GM23338 (cell line): ENCODE results near the gene GARS1. TPM values are rescaled to one million over a fixed set of nuclear protein-coding genes. Genes with fewer than 3 reads are reported as not detected.

Source experiments
- ATAC-seq: fragments of 200-7000 bp; cut with Tn5 transposase; 3 replicates; pipeline ENCODE4 v1.9.1; 2020
- DNase-seq: peaks from one replicate; pipeline ENCODE4 v3.0.0-alpha.2; 2015; ENCODE audit warnings: low spot score
- H2AFZ ChIP-seq: fragments of 200-600 bp; sonication (generic); 2 replicates; pipeline ENCODE4 v1.8.0; 2016; ENCODE audit warnings: antibody characterized with exemption, mild to moderate bottlenecking, moderate library complexity
- H3F3A ChIP-seq: fragments of 200-600 bp; sonication (generic); replicated peaks from 2 replicates; pipeline ENCODE4 v1.8.0; 2017; ENCODE audit warnings: antibody characterized with exemption, mixed run types, low read depth
- H3K27ac ChIP-seq: fragments of 200-600 bp; sonication (generic); 2 replicates; pipeline ENCODE4 v1.6.1; 2016; ENCODE audit warnings: low read depth
- H3K27me3 ChIP-seq: fragments of 200-600 bp; sonication (generic); 2 replicates; pipeline ENCODE4 v1.8.0; 2016; ENCODE audit warnings: mild to moderate bottlenecking, mixed run types, moderate library complexity; ENCODE audit not compliant: insufficient read depth
- H3K36me3 ChIP-seq: fragments of 200-600 bp; sonication (generic); 2 replicates; pipeline ENCODE4 v1.8.0; 2016; ENCODE audit warnings: mild to moderate bottlenecking; ENCODE audit not compliant: insufficient read depth
- H3K4me1 ChIP-seq: fragments of 200-600 bp; sonication (generic); 2 replicates; pipeline ENCODE4 v1.8.0; 2016; ENCODE audit warnings: mild to moderate bottlenecking, moderate library complexity; ENCODE audit not compliant: insufficient read depth
- H3K4me2 ChIP-seq: fragments of 200-600 bp; sonication (generic); 2 replicates; pipeline ENCODE4 v1.7.1; 2017; ENCODE audit warnings: mixed run types
- H3K4me3 ChIP-seq: fragments of 200-600 bp; sonication (generic); 2 replicates; pipeline ENCODE4 v1.6.1; 2016; ENCODE audit warnings: mixed run types
- H3K79me2 ChIP-seq: fragments of 200-600 bp; sonication (generic); replicated peaks from 2 replicates; pipeline ENCODE4 v1.8.0; 2017; ENCODE audit warnings: mild to moderate bottlenecking; ENCODE audit not compliant: insufficient read depth
- H3K9me2 ChIP-seq: fragments of 200-600 bp; sonication (generic); 2 replicates; pipeline ENCODE4 v1.8.0; 2017; ENCODE audit not compliant: insufficient read depth
- H4K20me1 ChIP-seq: fragments of 200-600 bp; sonication (generic); replicated peaks from 2 replicates; pipeline ENCODE4 v1.8.0; 2017; ENCODE audit warnings: mild to moderate bottlenecking; ENCODE audit not compliant: insufficient read depth
- H3K27ac Mint-ChIP-seq: 2 replicates; pipeline ENCODE4 v1.8.0; 2020; ENCODE audit warnings: inconsistent platforms, mild to moderate bottlenecking, moderate library complexity, mixed read lengths
- H3K27me3 Mint-ChIP-seq: 3 replicates; pipeline ENCODE4 v1.8.0; 2022; ENCODE audit warnings: low read depth, mild to moderate bottlenecking, moderate library complexity, mixed read lengths, inconsistent platforms; ENCODE audit not compliant: insufficient read depth, poor library complexity
- H3K36me3 Mint-ChIP-seq: 3 replicates; pipeline ENCODE4 v1.8.0; 2021; ENCODE audit warnings: low read depth, mild to moderate bottlenecking, inconsistent platforms, moderate library complexity, mixed read lengths
- H3K4me1 Mint-ChIP-seq: 3 replicates; pipeline ENCODE4 v1.8.0; 2020; ENCODE audit warnings: mild to moderate bottlenecking, inconsistent platforms, mixed read lengths
- H3K4me3 Mint-ChIP-seq: 3 replicates; pipeline ENCODE4 v1.8.0; 2021; ENCODE audit warnings: moderate library complexity, mild to moderate bottlenecking, inconsistent platforms, mixed read lengths
- H3K9me3 Mint-ChIP-seq: 3 replicates; pipeline ENCODE4 v1.8.0; 2020; ENCODE audit warnings: moderate library complexity, mild to moderate bottlenecking, inconsistent platforms, mixed read lengths
- CREB1 ChIP-seq: fragments of 250-450 bp; sonication (Bioruptor Pico); IDR thresholded peaks from 2 replicates; pipeline ENCODE4 v1.5.0; 2020; ENCODE audit warnings: low read depth, mild to moderate bottlenecking, moderate library complexity
- EZH2 ChIP-seq: fragments of 200-600 bp; sonication (generic); IDR thresholded peaks from one replicate; pipeline ENCODE4 v1.8.0; 2017; ENCODE audit warnings: antibody characterized with exemption, mild to moderate bottlenecking, low read depth; ENCODE audit not compliant: unreplicated experiment
- EZH2phosphoT487 ChIP-seq: fragments of 200-600 bp; sonication (generic); IDR thresholded peaks from one replicate; pipeline ENCODE4 v1.8.1; 2018; ENCODE audit warnings: antibody characterized with exemption; ENCODE audit not compliant: unreplicated experiment
- JUNB ChIP-seq: IDR thresholded peaks from one replicate; pipeline ENCODE4 v1.6.1; 2016; ENCODE audit warnings: antibody characterized with exemption; ENCODE audit not compliant: unreplicated experiment
- NANOG ChIP-seq: IDR thresholded peaks from 2 replicates; pipeline ENCODE4 v1.6.1; 2016; ENCODE audit warnings: antibody characterized with exemption, borderline replicate concordance
- POLR2AphosphoS5 ChIP-seq: IDR thresholded peaks from 2 replicates; pipeline ENCODE4 v1.6.1; 2016; ENCODE audit warnings: antibody characterized with exemption, low read depth
- REST ChIP-seq: IDR thresholded peaks from one replicate; pipeline ENCODE4 v1.6.1; 2018; ENCODE audit warnings: antibody characterized with exemption; ENCODE audit not compliant: unreplicated experiment
- STAT1 ChIP-seq: IDR thresholded peaks from one replicate; pipeline ENCODE4 v1.6.1; 2016; ENCODE audit warnings: antibody characterized with exemption; ENCODE audit not compliant: unreplicated experiment
- ZNF114 ChIP-seq: fragments of 250-450 bp; sonication (Bioruptor Pico); IDR thresholded peaks from 2 replicates; pipeline ENCODE4 v1.5.0; 2020; ENCODE audit warnings: mild to moderate bottlenecking, moderate library complexity
- ZNF331 ChIP-seq: fragments of 250-450 bp; sonication (Bioruptor Pico); IDR thresholded peaks from 2 replicates; pipeline ENCODE4 v1.5.0; 2020; ENCODE audit warnings: low read depth, mild to moderate bottlenecking, moderate library complexity
- ZNF462 ChIP-seq: fragments of 250-450 bp; sonication (Bioruptor Pico); IDR thresholded peaks from 2 replicates; pipeline ENCODE4 v1.5.0; 2020; ENCODE audit warnings: mild to moderate bottlenecking, moderate library complexity
- polyA plus RNA-seq: library from polyadenylated mRNA; unstranded; fragments of >200 nt; fragmentation: Nextera tagmentation; extraction: Ambion mirVana; gene quantifications from 2 replicates; pipeline ENCODE4 v1.2.1, GENCODE V29; 2016
- total RNA-seq: library from RNA; depleted of rRNA; stranded (reverse); fragments of >200 nt; shearing (Covaris generic); gene quantifications from 2 replicates; pipeline ENCODE4 v1.2.3, GENCODE V29; 2014
- TF ChIP-seq, protein P1 (sequence below), 2 experiments: fragments of 200-600 bp in 1 of 2; sonication (generic) in 1 of 2; conservative IDR thresholded peaks; 2 replicates each; pipeline versions ENCODE4 v1.5.1 to v1.6.1; 2016 to 2017; ENCODE audit warnings: antibody characterized with exemption in 2 of 2, low read depth in 2 of 2, mild to moderate bottlenecking in 2 of 2, moderate library complexity in 1 of 2
- TF ChIP-seq, protein P2 (sequence below): IDR thresholded peaks from 2 replicates; pipeline ENCODE4 v1.6.1; 2016; ENCODE audit warnings: antibody characterized with exemption

Gene GARS1
- total and polyA plus RNA-seq, 2 experiments from 2014 or later, result 207 to 241 TPM

GRCh38 chr7:30567081-30567480 lies 27.6 kb upstream of the GARS1 start:
- Histone ChIP-seq H3K4me2 (no peak overlapping the region), H3K4me3 (no peak overlapping the region), H3F3A (no peaks in the 10 kb centered on the region), H3K9me2 (peaks cover 8% of the 10 kb centered on the region; the same call in 1 of the 2 replicates), H3K4me1 (peaks cover 27% of the 10 kb centered on the region), H3K36me3 (peaks cover 9% of the 10 kb centered on the region; the same call in 1 of the 2 replicates), H4K20me1 (no peaks in the 10 kb centered on the region), H3K79me2 (no peaks in the 10 kb centered on the region), H2AFZ (no peak overlapping the region), H3K27me3 (no peaks in the 10 kb centered on the region), H3K27ac (no peak overlapping the region)
- DNase-seq (no peak), ATAC-seq (no peak)
- Mint-ChIP-seq H3K4me3 (no peak overlapping the region), H3K36me3 (peaks cover 19% of the 10 kb centered on the region), H3K27ac (no peak overlapping the region), H3K4me1 (peaks cover 24% of the 10 kb centered on the region), H3K27me3 (peaks cover 2% of the 10 kb centered on the region), H3K9me3 (peaks cover 12% of the 10 kb centered on the region; the same call in 2 of the 3 replicates)
- TF ChIP-seq NANOG, result no peak
- no peak for TF ChIP-seq ZNF114 (CRISPR knock-in tag)
- TF ChIP-seq, protein P1, sequence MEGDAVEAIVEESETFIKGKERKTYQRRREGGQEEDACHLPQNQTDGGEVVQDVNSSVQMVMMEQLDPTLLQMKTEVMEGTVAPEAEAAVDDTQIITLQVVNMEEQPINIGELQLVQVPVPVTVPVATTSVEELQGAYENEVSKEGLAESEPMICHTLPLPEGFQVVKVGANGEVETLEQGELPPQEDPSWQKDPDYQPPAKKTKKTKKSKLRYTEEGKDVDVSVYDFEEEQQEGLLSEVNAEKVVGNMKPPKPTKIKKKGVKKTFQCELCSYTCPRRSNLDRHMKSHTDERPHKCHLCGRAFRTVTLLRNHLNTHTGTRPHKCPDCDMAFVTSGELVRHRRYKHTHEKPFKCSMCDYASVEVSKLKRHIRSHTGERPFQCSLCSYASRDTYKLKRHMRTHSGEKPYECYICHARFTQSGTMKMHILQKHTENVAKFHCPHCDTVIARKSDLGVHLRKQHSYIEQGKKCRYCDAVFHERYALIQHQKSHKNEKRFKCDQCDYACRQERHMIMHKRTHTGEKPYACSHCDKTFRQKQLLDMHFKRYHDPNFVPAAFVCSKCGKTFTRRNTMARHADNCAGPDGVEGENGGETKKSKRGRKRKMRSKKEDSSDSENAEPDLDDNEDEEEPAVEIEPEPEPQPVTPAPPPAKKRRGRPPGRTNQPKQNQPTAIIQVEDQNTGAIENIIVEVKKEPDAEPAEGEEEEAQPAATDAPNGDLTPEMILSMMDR (conservative IDR thresholded peaks at IDR 0.05; ENCODE audit: low read depth in 2 of 2), result no peak
- no peak for TF ChIP-seq STAT1
- no peak for TF ChIP-seq EZH2
- TF ChIP-seq, protein P2, sequence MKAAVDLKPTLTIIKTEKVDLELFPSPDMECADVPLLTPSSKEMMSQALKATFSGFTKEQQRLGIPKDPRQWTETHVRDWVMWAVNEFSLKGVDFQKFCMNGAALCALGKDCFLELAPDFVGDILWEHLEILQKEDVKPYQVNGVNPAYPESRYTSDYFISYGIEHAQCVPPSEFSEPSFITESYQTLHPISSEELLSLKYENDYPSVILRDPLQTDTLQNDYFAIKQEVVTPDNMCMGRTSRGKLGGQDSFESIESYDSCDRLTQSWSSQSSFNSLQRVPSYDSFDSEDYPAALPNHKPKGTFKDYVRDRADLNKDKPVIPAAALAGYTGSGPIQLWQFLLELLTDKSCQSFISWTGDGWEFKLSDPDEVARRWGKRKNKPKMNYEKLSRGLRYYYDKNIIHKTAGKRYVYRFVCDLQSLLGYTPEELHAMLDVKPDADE, result no peak
- no peak for TF ChIP-seq ZNF462 (CRISPR knock-in tag)
- TF ChIP-seq JUNB, result no peak
- TF ChIP-seq EZH2phosphoT487, result no peak
- no peak for TF ChIP-seq CREB1
- TF ChIP-seq ZNF331 (CRISPR knock-in tag), result no peak
- TF ChIP-seq POLR2AphosphoS5, result no peak
- TF ChIP-seq REST, result no peak
